Measurements from ENCODE around the gene PRDM15.

PRDM15 gene

DNA sequence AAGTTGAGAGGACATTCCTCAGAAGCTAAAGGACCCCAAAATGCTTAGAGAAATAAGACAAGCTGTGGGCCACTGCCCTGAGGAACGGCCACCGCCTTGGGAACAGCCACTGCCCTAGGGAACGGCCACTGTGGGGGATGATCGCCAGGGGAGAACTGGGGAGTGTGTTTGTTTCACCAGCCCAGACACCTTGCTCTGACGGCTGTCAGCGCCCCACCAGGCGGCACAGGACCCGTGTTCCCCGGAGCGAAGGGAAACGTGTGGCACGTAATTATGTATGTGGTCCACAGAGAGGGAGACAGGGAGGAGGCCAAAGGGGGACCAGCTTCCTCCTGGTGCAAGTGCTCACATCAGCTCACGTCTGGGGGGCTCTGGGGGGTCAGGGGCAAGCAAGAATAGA is 66.5 kb downstream of the PRDM15 start:
- WGBS (ENCODE audit: extremely low coverage, insufficient coverage, insufficient read length): no CpG with 5 or more reads among the region's 13 CpGs
- Histone ChIP-seq H2BK120ac (ENCODE audit: insufficient read depth, low read length, poor library complexity) (no peak overlapping the region), H4K12ac (ENCODE audit: low read depth, low read length) (no peak overlapping the region), H3K79me2 (ENCODE audit: control insufficient read depth, insufficient read depth, low read length, poor library complexity) (no peaks in the 10 kb centered on the region), H3K36me3 (ENCODE audit: control insufficient read depth in 1 of 2, insufficient read depth in 2 of 2, low read length in 2 of 2) (peaks cover 30 to 31% of the 10 kb centered on the region in 2 experiments), H2BK12ac (ENCODE audit: low read length) (no peak overlapping the region), H2AFZ (ENCODE audit: insufficient read depth, low read length, poor library complexity) (no peak overlapping the region), H4K91ac (ENCODE audit: low read depth, low read length) (no peak overlapping the region), H3K4ac (ENCODE audit: low read depth, low read length) (no peak overlapping the region), H4K8ac (ENCODE audit: low read depth, low read length) (no peak overlapping the region), H3K23ac (ENCODE audit: low read length) (no peak overlapping the region), H3K9me3 (ENCODE audit: insufficient read depth, low read depth, low read length) (no peaks in the 10 kb centered on the region), H3K14ac (ENCODE audit: low read length) (no peak overlapping the region), H3K27me3 (ENCODE audit: insufficient read depth, low read length) (no peaks in the 10 kb centered on the region), H3K27ac (ENCODE audit: low read depth, low read length) (no peak overlapping the region), H3K18ac (ENCODE audit: low read length) (no peak overlapping the region), H3K4me2 (ENCODE audit: low read length) (no peak overlapping the region), H3K79me1 (ENCODE audit: low read length) (no peaks in the 10 kb centered on the region), H3K9ac (ENCODE audit: low read length) (no peak overlapping the region), H3K4me1 (ENCODE audit: control insufficient read depth in 1 of 2, insufficient read depth in 2 of 2, low read length in 2 of 2) (no peaks in the 10 kb centered on the region), H2AK5ac (ENCODE audit: low read length) (no peak overlapping the region), H3K4me3 (ENCODE audit: low read depth, low read length) (no peak overlapping the region), H2BK5ac (ENCODE audit: low read depth, low read length, poor library complexity) (no peak overlapping the region)
- DNase-seq: no peak

DNA sequence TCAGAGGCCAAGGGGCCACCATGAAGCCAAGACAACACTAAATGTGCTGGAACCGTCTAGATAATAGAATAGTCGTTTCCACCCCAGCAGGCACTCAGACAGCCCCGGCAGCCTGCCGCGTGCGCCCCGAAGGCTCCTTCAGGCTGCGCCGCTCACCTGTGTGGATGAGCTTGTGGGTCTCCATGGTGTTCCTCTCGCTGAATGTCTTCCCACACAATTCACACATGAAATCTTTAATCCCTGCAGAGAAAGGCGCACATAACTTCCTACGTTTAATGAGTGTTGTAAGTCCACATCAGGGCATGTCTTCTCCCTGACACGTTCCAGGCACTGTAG is 68.6 kb downstream of the PRDM15 start:
- Histone ChIP-seq H2BK12ac (ENCODE audit: low read length) (no peak overlapping the region), H3K4ac (ENCODE audit: low read depth, low read length) (no peak overlapping the region), H3K4me3 (ENCODE audit: low read depth, low read length) (no peak overlapping the region), H3K9me3 (ENCODE audit: insufficient read depth, low read depth, low read length) (peaks cover 4% of the 10 kb centered on the region), H4K8ac (ENCODE audit: low read depth, low read length) (no peak overlapping the region), H3K9ac (ENCODE audit: low read length) (no peak overlapping the region), H3K79me1 (ENCODE audit: low read length) (no peaks in the 10 kb centered on the region), H2BK120ac (ENCODE audit: insufficient read depth, low read length, poor library complexity) (no peak overlapping the region), H4K12ac (ENCODE audit: low read depth, low read length) (no peak overlapping the region), H3K27ac (ENCODE audit: low read depth, low read length) (no peak overlapping the region), H3K27me3 (ENCODE audit: insufficient read depth, low read length) (no peaks in the 10 kb centered on the region), H3K14ac (ENCODE audit: low read length) (no peak overlapping the region), H3K23ac (ENCODE audit: low read length) (no peak overlapping the region), H2AFZ (ENCODE audit: insufficient read depth, low read length, poor library complexity) (no peak overlapping the region), H3K79me2 (ENCODE audit: control insufficient read depth, insufficient read depth, low read length, poor library complexity) (no peaks in the 10 kb centered on the region), H2BK5ac (ENCODE audit: low read depth, low read length, poor library complexity) (no peak overlapping the region), H3K4me1 (ENCODE audit: control insufficient read depth in 1 of 2, insufficient read depth in 2 of 2, low read length in 2 of 2) (no peaks in the 10 kb centered on the region), H3K18ac (ENCODE audit: low read length) (no peak overlapping the region), H3K4me2 (ENCODE audit: low read length) (no peak overlapping the region), H4K91ac (ENCODE audit: low read depth, low read length) (no peak overlapping the region), H3K36me3 (ENCODE audit: control insufficient read depth in 1 of 2, insufficient read depth in 2 of 2, low read length in 2 of 2) (peaks cover 26 to 27% of the 10 kb centered on the region in 2 experiments), H2AK5ac (ENCODE audit: low read length) (no peak overlapping the region)
- no peak for DNase-seq
- WGBS (ENCODE audit: extremely low coverage, insufficient coverage, insufficient read length): no CpG with 5 or more reads among the region's 13 CpGs

DNA sequence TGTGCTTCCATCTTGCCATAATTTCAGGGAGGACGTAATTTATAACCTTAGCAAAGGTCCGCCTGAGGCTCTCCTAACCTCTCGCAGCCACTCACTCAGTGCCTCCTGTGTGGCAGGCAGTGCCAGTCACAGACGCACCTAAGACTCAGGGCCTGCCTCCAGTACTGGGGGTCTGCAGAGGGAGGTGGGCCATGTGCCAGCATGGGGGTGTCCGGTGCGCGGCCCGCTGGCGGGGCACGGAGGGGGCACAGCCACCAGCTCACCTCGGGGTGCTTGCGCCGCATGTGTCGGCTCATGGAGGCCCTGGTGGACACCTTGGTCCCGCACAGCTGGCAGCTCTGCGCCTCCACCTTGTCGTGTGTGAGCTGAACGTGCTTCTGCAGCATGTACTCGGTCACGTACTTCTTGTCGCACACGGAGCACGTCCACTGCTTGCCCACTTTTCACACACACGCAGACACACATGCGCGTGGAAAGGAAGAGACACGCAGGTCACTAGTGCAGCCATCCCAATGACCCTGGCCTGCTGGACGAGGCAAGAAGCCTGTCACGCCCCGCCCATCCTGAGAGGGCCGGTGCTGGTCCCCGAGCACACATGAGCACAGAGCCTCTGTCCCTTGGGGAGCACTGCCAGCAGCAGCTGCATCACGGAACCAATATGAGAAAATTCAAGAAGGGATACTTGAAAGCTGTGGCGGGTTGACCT is 69.1 kb downstream of the PRDM15 start:
- H3K27ac ChIP-seq (ENCODE audit: low read depth, low read length): no peak overlapping the region
- peaks cover 20 to 22% of the 10 kb centered on the region in 2 experiments for H3K36me3 ChIP-seq (ENCODE audit: control insufficient read depth in 1 of 2, insufficient read depth in 2 of 2, low read length in 2 of 2)
- no peak overlapping the region for H3K18ac ChIP-seq (ENCODE audit: low read length)
- H3K4ac ChIP-seq (ENCODE audit: low read depth, low read length): no peak overlapping the region
- no peak overlapping the region for H2BK120ac ChIP-seq (ENCODE audit: insufficient read depth, low read length, poor library complexity)
- no peak overlapping the region for H4K91ac ChIP-seq (ENCODE audit: low read depth, low read length)
- no peak overlapping the region for H4K8ac ChIP-seq (ENCODE audit: low read depth, low read length)
- H3K14ac ChIP-seq (ENCODE audit: low read length): no peak overlapping the region
- H2AFZ ChIP-seq (ENCODE audit: insufficient read depth, low read length, poor library complexity): no peak overlapping the region
- no CpG with 5 or more reads among the region's 34 CpGs for WGBS (ENCODE audit: extremely low coverage, insufficient coverage, insufficient read length)
- no peak overlapping the region for H3K23ac ChIP-seq (ENCODE audit: low read length)
- H3K27me3 ChIP-seq (ENCODE audit: insufficient read depth, low read length): no peaks in the 10 kb centered on the region
- H3K79me1 ChIP-seq (ENCODE audit: low read length): no peaks in the 10 kb centered on the region
- H3K9ac ChIP-seq (ENCODE audit: low read length): no peak overlapping the region
- DNase-seq: no peak
- H2BK5ac ChIP-seq (ENCODE audit: low read depth, low read length, poor library complexity): no peak overlapping the region
- H2AK5ac ChIP-seq (ENCODE audit: low read length): no peak overlapping the region
- H3K4me2 ChIP-seq (ENCODE audit: low read length): no peak overlapping the region
- H3K9me3 ChIP-seq (ENCODE audit: insufficient read depth, low read depth, low read length): peaks cover 4% of the 10 kb centered on the region
- H4K12ac ChIP-seq (ENCODE audit: low read depth, low read length): no peak overlapping the region
- H3K4me3 ChIP-seq (ENCODE audit: low read depth, low read length): no peak overlapping the region
- H3K4me1 ChIP-seq (ENCODE audit: control insufficient read depth in 1 of 2, insufficient read depth in 2 of 2, low read length in 2 of 2): no peaks in the 10 kb centered on the region
- no peak overlapping the region for H2BK12ac ChIP-seq (ENCODE audit: low read length)
- no peaks in the 10 kb centered on the region for H3K79me2 ChIP-seq (ENCODE audit: control insufficient read depth, insufficient read depth, low read length, poor library complexity)

DNA sequence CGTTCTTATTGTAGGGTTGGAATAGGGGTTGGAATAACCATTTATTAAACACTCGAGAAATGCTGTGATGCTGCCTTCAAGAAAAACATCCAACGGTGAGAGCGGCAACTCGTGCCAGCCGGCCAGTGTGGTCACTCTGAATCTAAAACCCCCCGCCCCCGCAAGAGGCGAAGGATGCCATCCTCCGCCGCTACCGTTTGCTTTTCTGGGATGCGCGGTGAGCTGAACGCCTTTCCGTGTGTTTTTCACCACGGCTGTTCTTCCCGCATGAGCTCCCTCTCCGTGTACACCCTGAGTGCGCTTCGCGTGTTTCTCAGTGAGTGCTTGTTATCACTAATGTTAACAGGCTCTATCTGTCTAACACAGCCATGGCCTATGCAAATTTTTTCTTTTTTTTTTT is 70.3 kb downstream of the PRDM15 start:
- H3K9me3 ChIP-seq (ENCODE audit: insufficient read depth, low read depth, low read length): peaks cover 4% of the 10 kb centered on the region
- no peak overlapping the region for H4K12ac ChIP-seq (ENCODE audit: low read depth, low read length)
- no peak overlapping the region for H2BK120ac ChIP-seq (ENCODE audit: insufficient read depth, low read length, poor library complexity)
- no peak overlapping the region for H2AFZ ChIP-seq (ENCODE audit: insufficient read depth, low read length, poor library complexity)
- no peak overlapping the region for H3K27ac ChIP-seq (ENCODE audit: low read depth, low read length)
- H2BK12ac ChIP-seq (ENCODE audit: low read length): no peak overlapping the region
- H3K4me1 ChIP-seq (ENCODE audit: control insufficient read depth in 1 of 2, insufficient read depth in 2 of 2, low read length in 2 of 2): no peaks in the 10 kb centered on the region
- H3K4ac ChIP-seq (ENCODE audit: low read depth, low read length): no peak overlapping the region
- H3K23ac ChIP-seq (ENCODE audit: low read length): no peak overlapping the region
- peaks cover 19 to 20% of the 10 kb centered on the region in 2 experiments for H3K36me3 ChIP-seq (ENCODE audit: control insufficient read depth in 1 of 2, insufficient read depth in 2 of 2, low read length in 2 of 2)
- H3K27me3 ChIP-seq (ENCODE audit: insufficient read depth, low read length): no peaks in the 10 kb centered on the region
- no CpG with 5 or more reads among the region's 22 CpGs for WGBS (ENCODE audit: extremely low coverage, insufficient coverage, insufficient read length)
- no peak overlapping the region for H2AK5ac ChIP-seq (ENCODE audit: low read length)
- H3K79me2 ChIP-seq (ENCODE audit: control insufficient read depth, insufficient read depth, low read length, poor library complexity): no peaks in the 10 kb centered on the region
- H3K79me1 ChIP-seq (ENCODE audit: low read length): no peaks in the 10 kb centered on the region
- H4K91ac ChIP-seq (ENCODE audit: low read depth, low read length): no peak overlapping the region
- no peak overlapping the region for H3K4me3 ChIP-seq (ENCODE audit: low read depth, low read length)
- H3K18ac ChIP-seq (ENCODE audit: low read length): no peak overlapping the region
- no peak overlapping the region for H2BK5ac ChIP-seq (ENCODE audit: low read depth, low read length, poor library complexity)
- no peak overlapping the region for H4K8ac ChIP-seq (ENCODE audit: low read depth, low read length)
- no peak overlapping the region for H3K4me2 ChIP-seq (ENCODE audit: low read length)
- H3K14ac ChIP-seq (ENCODE audit: low read length): no peak overlapping the region
- no peak overlapping the region for H3K9ac ChIP-seq (ENCODE audit: low read length)
- no peak for DNase-seq
